GM21717 (cell line): ENCODE data around the gene KCNQ2.

Experiments used
- ATAC-seq: cut with Tn5 transposase; IDR thresholded peaks from one replicate; pipeline ENCODE4 v1.9.1; 2021; ENCODE audit warnings: mild to moderate bottlenecking, moderate library complexity; ENCODE audit not compliant: unreplicated experiment

Gene KCNQ2

DNA sequence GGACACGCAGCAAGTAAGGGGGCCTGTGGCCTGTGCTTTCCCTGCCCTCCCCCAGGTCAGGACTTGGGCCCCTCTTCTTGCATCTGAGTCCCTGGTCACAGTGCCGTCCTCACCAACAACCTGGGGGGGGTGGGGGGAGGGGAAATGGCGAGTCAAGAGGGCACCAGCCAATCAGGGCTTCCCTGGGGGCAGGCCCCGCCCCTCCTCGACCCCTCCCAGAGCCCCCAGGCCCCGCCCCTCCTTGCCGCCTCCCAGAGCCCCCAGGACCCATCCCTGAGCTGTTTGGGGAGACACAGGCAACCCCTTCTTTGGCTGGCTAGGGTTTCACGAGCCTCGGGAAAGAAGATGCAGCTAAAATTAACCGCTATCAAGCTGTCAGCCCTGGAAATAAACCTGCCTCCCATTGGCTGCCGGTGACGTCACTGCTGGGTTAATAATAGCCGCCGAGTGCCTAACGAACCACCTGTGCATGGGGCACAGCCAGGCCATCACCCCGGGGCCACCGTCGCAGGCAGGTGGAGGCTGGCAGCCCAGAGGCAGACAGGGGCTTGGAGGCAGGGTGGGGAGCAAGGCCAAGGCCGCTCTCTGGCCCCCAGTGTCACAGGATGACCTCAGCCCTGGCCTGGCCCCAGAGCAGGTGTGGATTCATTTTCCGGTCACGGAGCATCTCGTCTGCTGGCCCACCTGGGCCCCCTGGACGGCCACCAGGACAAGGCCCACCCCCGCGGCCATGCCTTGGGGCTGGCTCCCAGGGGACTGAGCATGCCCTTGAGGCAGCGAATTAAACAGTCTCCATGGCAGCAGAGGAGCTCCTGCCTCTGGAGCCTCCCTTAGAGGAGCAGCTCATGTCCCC is 29.6 kb upstream of the KCNQ2 start:
- ATAC-seq: no peak

DNA sequence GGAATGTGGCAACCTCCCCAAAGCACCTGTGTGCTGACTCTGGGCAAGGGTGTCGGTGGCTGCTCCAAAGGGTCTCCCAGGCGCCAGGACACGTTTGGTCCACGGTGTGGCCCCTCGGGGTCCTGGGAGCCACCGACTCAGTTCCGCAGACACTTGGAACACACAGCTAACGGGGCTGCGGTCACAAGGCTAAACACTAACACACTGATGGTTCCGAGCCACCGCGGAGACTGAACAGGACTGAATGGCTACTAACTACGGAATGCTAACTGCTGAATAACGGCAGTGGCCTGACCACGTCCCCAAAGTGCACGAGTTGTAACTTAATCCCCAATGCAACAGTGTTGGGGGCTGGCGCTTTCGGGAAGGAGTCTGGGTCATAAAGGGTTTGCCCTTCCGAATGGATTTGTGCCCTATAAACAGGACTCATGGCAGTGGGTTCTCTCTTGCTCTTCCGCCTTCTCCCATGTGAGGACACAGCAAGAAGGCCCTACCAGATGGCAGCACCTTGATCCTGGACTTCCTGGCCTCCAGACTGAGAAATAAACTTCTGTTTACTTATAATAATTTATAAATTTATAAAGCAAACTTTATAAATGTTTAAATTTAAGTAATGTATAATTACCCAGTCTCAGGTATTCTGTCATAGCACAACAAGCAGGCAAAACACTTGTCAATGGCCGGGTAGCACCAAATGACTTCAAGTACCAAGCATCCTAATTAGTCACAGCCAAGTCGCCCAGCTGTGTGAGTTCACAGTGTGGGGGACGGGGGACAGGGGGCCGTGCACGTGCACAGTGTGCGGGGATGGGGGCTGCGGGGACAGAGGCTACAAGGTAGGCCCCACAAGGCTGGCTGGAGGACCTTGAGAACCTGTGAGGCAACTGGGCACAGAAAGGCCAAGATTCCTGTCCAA is 28.7 kb upstream of the KCNQ2 start:
- ATAC-seq: no peak

DNA sequence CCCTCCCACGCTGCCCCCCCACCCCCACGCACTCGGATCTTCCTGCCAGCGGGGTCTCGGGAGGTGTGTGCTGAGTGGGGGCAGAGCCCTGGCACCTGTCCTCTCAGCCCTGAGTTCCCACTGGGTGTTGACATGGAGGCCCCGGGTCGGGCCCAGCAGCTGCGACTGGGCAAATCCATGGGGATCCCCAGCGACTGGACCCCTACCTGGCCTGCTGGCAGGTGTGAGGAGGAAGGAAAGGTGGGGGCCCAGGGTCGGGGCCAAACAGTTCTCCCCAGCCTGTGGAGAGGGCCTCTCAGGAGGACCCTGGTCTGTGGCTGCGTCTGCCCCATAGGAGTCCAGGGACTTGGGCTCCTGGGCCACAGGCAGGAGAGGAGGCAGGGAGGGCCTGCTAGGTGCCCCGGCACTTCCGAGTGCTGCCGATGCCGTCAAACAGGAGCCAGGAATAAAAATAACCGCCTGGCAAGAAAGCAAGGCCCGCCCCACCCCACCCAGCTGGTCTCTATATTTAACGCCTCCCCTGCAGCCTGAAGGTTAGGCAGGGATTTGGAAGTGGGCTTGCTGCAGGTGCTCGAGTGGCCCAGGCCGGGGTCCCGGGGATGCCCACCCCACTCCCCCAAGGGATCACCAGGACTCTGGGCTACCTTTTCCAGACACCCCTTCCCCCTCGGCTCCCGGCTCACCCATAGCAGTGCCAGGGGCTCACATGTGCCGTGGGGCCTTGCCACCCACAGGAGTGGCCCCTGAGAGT is 27.9 kb upstream of the KCNQ2 start:
- no peak for ATAC-seq

DNA sequence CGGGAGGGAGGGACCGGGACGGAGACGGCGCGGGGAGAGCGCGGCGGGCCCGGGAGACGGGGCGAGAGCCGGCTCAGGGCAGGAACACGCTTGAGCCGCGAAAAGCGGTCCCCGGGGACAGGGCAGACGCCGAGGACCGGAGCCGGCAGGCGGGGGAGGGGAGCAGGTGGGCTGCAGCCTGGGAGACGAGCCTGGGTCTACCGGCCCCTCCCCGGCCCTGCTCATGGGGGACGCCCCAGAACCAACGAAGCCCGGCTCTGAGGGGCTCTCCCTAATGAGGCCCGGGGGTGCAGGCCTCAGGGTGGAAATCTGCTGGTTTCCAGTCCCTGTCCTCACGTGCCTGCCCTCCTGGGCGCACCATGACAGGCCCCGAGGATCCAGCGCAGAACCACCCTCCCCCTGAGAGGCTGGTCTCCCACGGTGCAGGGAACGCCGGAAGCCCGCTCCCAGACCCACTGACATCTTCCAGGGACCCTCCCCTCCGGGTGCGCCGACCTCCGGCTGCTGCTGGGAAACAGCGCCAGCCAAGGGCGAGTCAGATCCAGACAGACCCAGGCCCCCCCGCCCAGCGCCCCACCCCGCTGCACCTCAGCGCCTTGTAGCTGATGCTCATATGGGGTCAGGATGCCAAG is 27.0 kb upstream of the KCNQ2 start:
- ATAC-seq: no peak

DNA sequence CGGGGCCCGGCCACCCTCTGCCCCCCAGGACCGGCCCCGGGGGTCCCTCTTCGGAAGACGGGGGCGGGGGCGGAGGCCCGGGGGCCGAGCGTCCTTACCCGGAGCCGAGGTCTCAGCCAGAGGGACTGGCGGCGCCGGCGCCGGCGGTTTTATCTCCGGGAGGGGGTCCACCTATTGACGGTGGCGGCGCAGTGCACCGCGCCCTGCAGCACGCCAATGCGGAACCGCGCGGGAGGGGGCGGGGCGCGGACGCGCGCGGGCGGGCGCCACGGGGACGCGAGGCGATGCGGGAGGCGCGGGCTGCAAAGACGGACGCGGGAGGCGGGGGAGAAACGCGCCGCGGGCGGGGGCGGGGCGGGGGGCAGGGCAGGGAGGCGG is 26.5 kb upstream of the KCNQ2 start, which contains the start of gene EEF1A2:
Gene EEF1A2, minus strand, starts transcription at position 124 of the 378 bp plus-strand sequence. CDS start 1,320 bp downstream, outside the sequence.
- no peak for ATAC-seq

DNA sequence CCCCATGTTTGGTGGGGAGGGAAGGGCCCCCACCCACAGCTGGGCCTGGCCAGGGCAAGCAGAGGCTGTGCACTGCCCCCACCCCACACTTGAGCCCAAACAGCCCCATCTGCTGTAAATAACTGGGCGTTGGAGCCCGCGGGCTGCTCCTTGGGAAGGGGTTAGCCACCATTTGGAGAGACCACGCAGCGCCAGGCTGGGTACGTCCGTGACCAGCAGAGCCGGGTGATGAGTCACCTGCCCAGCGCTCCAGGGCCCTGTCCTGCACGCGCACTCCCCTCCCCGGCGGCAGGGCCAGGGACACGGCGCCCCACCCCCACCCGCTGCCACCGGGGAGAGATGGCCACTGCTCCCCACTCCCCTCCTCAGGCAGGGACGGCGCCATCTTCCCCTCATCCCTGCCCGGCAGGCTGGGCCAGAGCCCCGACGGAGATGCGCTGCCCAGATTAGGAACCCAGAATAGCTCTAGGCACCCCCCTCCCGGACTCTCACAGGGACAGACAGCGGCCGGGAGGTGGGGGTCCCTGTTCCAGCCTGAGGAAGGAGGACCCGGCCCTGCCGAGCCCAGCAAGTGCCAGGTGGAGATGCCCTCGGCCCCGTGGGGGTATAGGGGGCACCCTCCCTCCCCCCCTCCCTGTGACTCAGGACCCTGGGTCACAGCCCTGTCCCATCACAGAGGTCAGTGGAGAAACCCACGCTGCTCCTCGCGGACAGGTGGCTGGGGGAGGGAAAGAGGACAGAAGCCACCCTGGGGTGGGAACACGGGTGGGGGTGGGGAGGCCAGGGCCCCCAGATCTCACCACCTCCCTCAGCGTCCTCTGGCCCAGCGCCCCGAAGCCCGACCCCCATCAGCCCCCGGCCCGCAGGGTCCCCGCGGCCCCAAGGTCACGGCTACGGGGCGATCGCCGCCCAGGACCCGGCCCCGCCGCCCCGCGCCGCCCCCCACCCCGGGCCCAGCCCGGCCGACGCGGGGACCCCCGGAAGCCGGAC is 25.8 kb upstream of the KCNQ2 start:
- ATAC-seq: no peak

DNA sequence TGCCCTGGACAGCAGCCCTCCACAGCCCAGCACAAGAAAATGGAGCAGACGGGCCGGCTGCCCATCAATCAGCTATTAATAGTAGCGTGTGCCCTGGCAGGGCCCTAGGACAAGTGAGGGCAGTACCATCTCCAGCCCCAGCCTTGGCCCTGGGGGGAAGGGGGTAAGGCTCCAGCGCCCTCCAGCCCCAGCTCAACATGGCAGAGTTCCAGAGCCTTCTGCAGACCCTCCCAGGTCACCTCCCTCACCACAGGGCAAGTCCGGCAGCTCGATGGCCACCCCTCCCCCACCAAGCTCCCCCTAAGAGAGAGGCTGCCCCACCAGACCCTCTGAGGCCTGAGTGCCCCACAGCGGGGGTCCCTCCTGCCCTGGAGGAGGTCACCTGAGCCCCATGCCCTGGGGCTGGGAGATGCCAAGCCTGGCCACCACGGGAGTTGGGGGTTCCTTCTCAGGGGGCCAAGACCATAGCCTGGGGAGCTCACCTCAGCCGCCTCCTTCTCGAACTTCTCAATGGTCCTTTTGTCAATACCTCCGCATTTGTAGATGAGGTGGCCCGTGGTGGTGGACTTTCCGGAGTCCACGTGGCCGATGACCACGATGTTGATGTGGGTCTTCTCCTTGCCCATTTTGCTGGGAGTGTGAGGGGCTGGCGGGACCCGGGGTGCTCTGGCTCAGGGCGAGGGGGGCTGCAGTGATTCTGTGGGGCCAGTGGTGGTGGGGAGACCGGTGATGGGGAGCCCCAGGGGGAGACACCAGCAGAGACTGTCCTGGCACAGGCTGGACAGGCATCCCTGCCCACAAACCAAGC is 24.9 kb upstream of the KCNQ2 start:
- no peak for ATAC-seq

DNA sequence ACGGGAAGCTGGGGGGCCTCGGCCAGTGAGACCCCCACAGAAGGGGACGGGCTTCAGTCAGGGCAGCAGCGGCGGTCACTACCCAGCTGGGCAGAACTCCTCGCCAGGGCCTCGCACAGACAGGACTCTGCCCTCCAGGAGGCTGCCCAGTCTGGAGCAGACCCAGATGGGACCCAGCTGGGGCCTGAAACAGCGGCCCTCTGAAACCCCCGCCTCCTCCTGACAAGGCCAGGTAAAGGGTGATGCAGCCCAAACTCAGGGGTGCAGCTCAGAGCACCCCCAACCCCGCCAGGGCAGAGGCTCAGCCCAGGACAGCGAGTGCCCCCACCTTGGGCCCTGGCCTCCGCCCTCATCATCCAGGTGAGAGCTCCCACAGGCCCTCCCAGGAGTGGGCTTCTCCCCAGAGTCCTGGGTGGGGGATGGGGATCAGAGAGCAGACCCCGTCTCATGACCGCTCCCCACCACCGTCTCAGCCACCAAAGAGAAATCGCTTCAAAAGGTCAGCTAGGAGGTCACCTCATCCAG is 24.2 kb upstream of the KCNQ2 start:
- ATAC-seq: no peak

DNA sequence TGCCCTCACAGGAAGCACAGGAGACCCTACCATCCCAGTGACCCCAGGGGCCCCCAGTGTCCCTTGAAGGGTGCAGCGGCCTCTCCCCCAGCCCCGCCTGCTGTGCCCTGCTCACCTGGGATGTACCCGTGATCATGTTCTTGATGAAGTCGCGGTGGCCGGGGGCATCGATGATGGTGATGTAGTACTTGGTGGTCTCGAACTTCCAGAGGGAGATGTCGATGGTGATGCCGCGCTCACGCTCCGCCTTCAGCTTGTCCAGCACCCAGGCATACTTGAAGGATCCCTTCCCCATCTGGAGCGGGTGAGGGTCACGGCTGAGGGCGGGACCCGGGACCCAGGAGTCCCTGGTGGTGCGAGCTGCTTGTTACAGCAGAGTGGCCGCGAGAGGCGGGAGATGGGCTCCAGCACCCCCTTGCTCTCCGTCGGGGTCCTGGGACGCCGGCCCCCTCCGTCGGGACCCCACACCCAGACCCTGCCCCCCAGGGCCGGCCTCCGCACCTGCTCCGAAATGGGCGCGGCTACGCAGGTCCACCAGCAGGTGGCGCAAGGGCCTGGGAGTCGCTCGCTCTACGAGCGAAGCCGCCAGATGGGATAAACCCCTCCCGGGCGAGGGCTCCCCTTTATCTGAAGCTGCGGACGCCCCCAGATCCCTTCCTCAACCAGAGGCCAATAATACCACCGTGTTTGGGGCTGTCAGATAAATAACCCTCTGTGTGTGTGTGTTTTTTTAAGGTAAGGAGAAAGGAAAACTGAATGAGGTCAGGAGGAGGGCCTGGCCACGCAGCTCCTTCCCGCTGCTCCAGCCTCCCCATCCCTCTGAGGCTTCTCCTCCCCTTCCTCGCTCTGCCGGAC is 23.5 kb upstream of the KCNQ2 start:
- no peak for ATAC-seq

DNA sequence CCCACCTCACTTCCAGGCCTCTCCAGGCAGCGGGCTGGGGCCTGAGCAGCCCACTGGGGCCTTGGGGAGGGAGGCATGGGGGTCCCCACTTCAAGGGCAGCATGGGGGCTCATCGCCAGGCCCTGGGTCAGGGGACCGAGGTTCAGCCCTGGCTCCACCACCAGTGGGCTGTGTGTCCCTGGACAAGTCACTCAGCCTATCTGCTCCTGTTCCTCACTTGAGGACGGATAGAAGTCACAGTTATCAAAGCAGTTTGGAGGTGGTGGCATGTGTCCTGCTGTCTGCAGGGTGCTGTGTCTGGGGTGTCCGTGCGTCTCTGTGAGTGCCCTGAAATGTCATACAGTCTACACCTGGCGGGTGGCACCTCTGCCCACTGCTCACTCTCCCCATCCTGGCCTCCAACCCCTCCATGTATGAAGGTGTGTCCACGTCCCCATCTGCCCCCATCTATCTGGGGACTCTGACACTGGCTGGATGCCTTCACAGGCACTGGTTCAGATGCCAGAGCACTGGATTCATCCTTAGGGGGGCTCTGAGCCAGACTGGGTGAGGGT is 22.8 kb upstream of the KCNQ2 start:
- no peak for ATAC-seq

DNA sequence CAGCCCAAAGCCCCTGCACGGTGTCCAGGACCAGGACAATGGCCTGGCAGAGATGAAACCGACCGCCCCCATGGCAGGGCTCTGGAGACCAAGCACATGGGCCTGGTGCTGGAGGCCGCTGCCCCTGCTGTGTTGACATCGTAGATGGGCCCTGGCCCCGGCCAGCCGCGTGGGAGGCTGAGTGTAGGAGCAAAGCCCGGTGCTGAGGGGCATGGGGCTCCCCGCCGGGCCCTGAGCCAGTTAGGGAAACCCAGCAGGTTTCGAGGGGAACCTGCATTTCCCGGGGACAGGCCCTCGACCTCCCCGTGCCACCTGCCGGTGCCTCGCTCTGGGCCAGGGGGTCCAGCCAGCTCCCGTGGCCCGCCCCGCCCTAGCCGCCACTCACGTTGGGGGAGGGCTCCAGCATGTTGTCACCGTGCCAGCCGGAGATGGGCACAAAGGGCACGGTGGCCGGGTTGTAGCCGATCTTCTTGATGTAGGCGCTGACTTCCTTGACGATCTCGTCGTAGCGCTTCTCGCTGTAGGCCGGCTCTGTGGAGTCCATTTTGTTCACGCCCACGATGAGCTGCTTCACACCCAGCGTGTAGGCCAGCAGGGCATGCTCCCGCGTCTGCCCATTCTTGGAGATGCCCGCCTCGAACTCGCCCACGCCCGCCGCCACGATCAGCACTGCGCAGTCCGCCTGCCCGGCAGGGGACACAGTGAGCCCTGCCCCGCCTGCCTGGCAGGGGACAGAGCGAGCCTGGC is 22.1 kb upstream of the KCNQ2 start:
- ATAC-seq: no peak

DNA sequence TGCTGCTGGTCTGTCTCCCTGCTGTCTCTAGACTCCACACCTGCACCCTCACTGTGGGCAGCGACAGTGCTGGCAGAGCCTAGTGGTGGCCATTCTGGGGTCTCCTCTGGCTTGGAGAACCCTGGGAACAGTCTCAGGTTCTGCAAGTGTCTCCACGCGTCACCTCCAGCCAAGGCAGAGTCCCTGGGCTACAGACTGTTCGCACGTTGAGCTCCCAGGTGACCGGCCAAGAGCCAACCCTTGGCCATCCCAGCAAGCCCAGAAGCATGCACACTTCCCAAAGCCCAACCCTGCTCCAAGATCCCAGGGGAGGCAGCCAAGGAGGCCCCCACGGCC is 21.6 kb upstream of the KCNQ2 start:
- no peak for ATAC-seq

DNA sequence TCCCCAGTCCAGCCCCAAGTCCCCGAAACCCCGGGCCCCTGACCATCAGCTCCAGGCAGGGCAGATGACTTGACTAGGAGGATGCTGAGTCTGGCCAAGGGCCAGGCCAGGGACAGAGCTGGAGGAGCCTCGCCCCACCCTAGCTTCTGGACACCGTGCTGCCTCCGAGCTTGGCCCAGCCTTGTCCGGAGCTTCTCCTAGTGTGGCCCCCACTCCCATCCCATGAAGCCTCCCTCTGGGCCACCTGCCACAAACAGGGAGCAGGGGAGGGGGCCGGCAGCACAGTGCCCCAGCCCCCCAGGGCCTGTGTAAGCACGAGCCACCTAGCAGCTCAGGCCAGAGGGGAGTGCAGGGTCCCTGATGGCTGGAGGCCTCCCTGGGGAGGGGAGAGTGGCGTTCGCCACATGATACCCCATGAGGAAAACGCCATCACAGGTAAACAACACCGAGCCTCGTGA is 21.1 kb upstream of the KCNQ2 start:
- no peak for ATAC-seq

DNA sequence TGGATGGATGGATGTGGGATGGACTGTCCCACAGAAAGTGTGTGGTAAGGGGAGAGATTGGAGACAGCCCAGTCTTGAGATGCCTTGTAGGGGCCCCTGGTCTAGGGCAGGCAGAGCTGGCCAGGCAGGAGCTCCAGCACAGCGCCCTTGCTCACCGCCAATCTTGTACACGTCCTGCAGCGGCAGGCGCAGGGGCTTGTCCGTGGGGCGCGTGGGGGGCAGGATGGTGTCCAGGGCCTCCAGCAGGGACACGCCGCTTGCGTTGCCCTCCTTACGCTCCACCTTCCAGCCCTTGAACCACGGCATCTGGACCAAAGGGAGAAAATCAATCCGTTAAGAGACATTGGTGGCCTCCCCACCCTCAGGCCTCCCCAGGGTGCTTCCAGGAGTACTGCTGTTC is 20.5 kb upstream of the KCNQ2 start:
- no peak for ATAC-seq

DNA sequence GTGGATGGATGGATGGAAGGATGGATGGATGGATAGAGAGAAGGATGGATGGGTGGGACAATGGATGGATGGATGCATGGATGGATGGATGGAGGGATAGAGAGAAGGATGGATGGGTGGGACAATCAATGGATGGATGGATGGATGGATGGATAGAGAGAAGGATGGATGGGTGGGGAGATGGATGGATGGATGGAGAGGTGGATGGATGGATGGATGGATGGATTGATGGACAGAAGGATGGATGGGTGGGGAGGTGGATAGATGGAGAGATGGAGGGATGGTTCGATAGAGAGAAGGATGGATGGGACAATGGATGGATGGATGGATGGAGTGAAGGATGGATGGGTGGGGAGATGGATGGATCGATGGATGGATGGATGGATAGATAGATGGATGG is 20.1 kb upstream of the KCNQ2 start:
- no peak for ATAC-seq

DNA sequence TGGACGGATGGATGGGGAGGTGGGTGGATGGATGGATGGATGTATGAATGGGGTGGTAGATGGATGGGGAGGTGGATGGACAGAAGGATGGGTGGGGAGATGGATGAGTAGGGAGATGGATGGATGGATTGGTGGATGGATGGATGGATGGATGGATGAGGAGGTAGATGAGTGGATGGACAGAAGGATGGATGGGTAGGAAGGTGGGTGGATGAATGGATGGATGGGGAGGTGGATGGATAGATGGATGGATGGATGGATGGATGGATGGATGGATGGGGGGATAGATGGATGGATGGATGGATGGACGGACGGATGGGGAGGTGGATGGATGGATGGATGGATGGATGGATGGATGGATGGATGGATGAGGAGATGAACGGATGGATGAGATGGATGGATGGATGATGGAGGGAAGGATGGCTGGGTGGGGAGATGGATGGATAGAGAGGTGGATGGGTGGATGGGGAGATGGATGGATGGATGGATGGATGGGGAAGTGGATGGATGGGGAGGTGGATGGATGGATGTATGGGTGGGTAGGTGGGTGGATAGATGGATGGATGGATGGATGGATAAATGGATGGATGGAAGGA is 19.3 kb upstream of the KCNQ2 start:
- no peak for ATAC-seq
